ENCODE results near the gene CNTN4.

- no peak for TF ChIP-seq CTCF (IDR thresholded peaks at IDR 0.05; ENCODE audit: insufficient read depth, low read length)
- TF ChIP-seq SPI1 (IDR thresholded peaks at IDR 0.05; ENCODE audit: borderline replicate concordance, low read depth), result no peak
- TF ChIP-seq POLR2AphosphoS5 (IDR thresholded peaks at IDR 0.05; ENCODE audit: low read depth), result no peak
Observed at GRCh38 chr3:2300938-2301337, 202.3 kb downstream of the CNTN4 start.
